Measurements from ENCODE around the gene SPOP.

- TF ChIP-seq, protein P1, sequence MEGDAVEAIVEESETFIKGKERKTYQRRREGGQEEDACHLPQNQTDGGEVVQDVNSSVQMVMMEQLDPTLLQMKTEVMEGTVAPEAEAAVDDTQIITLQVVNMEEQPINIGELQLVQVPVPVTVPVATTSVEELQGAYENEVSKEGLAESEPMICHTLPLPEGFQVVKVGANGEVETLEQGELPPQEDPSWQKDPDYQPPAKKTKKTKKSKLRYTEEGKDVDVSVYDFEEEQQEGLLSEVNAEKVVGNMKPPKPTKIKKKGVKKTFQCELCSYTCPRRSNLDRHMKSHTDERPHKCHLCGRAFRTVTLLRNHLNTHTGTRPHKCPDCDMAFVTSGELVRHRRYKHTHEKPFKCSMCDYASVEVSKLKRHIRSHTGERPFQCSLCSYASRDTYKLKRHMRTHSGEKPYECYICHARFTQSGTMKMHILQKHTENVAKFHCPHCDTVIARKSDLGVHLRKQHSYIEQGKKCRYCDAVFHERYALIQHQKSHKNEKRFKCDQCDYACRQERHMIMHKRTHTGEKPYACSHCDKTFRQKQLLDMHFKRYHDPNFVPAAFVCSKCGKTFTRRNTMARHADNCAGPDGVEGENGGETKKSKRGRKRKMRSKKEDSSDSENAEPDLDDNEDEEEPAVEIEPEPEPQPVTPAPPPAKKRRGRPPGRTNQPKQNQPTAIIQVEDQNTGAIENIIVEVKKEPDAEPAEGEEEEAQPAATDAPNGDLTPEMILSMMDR (IDR thresholded peaks at IDR 0.05): no peak
- TF ChIP-seq POLR2A (IDR thresholded peaks at IDR 0.05): no peak
These were observed 113.3 kb downstream of the SPOP start for GRCh38 chr17:49564638-49565037.
